ENCODE results near the gene PTPRN2. TPM values are rescaled to one million over a fixed set of nuclear protein-coding genes. Genes with fewer than 3 reads are reported as not detected.
"Not testable (repeated sequence)": the region's sequence is repeated elsewhere in the genome, so short reads cannot be mapped to it uniquely, and the experiment has no call there.

Gene PTPRN2
- polyA plus RNA-seq, 4 donors = 1.6 to 11.7 (median 4.0) TPM

DNA sequence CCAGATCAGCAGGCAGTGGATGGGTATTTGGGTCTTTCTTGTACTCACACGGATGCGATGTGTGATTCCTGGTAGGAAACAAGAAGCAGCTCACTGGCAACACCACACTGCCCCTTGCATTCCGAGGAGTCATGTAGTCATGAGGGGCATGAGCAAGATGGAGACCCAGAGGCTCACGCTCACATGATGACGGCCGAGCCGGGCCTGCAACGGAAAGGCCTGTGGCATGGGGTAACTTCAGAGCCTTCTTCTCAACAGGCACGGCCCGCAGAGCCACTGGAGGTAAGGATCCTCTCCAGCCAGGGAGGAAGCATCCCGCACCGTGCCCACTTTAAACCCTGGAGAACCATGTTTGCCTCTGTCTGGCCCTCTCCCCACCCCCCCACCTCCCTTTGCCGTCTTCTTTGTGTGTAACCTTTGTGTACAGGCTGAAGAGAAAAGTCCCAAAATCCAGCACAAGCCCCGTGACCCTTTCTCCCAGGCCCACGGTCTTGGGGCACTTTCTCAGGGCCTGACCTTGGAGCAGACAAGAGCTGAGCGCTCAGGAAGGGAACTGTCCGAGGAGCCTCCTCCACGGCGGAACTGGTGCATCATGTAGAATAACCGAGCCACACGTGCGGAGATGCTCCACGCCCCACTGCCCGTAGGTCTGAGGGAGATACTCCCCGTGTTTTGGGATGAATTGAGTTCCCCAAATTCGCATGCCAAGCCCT is 734.4 kb downstream of the PTPRN2 start:
- peaks cover 0 to 2% of the 10 kb centered on the region in 2 donors for H3K9me3 ChIP-seq (ENCODE audit: control insufficient read depth in 2 of 2, insufficient read depth in 1 of 2, low read depth in 1 of 2, low read length in 1 of 2)
- no peak for FAIRE-seq
- WGBS, 3 donors = 90 to 94% (median 93%) methylated on average over 26 of the region's 26 CpGs

DNA sequence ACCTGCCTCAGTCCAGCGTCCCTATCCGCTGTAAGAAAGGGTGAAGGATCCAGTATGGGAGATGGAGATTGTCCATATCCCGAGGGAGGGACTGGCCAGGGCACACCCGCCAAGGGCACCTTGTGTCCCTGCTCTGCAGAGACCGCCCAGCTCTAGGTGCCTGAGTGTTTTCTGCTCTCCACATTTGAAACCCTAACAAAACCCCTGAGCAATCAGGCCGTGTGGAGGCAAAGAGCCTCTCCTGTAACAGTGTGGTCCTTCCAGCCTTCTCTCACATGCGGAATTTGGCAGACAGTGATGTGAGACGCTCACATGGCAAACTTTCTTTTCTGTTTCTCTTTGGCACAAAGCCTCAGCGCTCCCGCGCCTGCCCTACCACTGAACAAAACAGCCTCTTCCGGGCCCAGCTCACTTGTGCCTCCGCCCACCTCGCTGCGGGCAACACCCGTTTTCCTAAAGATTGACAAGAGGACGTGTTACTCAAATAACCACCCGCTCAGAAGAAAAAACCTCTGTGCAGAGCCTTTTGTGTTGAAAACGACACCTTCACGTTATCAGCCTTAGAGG is 736.0 kb downstream of the PTPRN2 start:
- DNase-seq (peak; percentile 8 to 45), FAIRE-seq (no peak)
- Histone ChIP-seq H3K4me1 (ENCODE audit: control insufficient read depth in 3 of 3, insufficient read depth in 2 of 3, low read depth in 1 of 3, low read length in 2 of 3) (no peaks in the 10 kb centered on the region), H3K36me3 (ENCODE audit: control insufficient read depth in 3 of 3, insufficient read depth in 2 of 3, low read depth in 1 of 3, low read length in 3 of 3) (no peaks in the 10 kb centered on the region), H3K9me3 (ENCODE audit: control insufficient read depth in 2 of 2, insufficient read depth in 1 of 2, low read depth in 1 of 2, low read length in 1 of 2) (peaks cover 0 to 2% of the 10 kb centered on the region in 2 donors), H3K4me3 (ENCODE audit: low read depth in 1 of 3, low read length in 3 of 3) (no peak overlapping the region), H3K27ac (ENCODE audit: low read depth in 1 of 3, low read length in 2 of 3) (peak overlapping the region in 1 of 3 donors; percentile 79), H3K27me3 (ENCODE audit: control insufficient read depth in 3 of 3, insufficient read depth in 3 of 3, low read length in 3 of 3) (no peaks in the 10 kb centered on the region)
- WGBS, 3 donors = 20 to 21% (median 20%) methylated on average over 20 of the region's 20 CpGs

More for the DNA sequence above, 734.4 kb downstream of the PTPRN2 start:
- Histone ChIP-seq H3K4me3 (ENCODE audit: low read depth in 1 of 3, low read length in 3 of 3) (no peak overlapping the region), H3K36me3 (ENCODE audit: control insufficient read depth in 3 of 3, insufficient read depth in 2 of 3, low read depth in 1 of 3, low read length in 3 of 3) (no peaks in the 10 kb centered on the region), H3K27ac (ENCODE audit: low read depth in 1 of 3, low read length in 2 of 3) (no peak overlapping the region), H3K27me3 (ENCODE audit: control insufficient read depth in 3 of 3, insufficient read depth in 3 of 3, low read length in 3 of 3) (no peaks in the 10 kb centered on the region), H3K4me1 (ENCODE audit: control insufficient read depth in 3 of 3, insufficient read depth in 2 of 3, low read depth in 1 of 3, low read length in 2 of 3) (no peaks in the 10 kb centered on the region)
- no peak for DNase-seq

DNA sequence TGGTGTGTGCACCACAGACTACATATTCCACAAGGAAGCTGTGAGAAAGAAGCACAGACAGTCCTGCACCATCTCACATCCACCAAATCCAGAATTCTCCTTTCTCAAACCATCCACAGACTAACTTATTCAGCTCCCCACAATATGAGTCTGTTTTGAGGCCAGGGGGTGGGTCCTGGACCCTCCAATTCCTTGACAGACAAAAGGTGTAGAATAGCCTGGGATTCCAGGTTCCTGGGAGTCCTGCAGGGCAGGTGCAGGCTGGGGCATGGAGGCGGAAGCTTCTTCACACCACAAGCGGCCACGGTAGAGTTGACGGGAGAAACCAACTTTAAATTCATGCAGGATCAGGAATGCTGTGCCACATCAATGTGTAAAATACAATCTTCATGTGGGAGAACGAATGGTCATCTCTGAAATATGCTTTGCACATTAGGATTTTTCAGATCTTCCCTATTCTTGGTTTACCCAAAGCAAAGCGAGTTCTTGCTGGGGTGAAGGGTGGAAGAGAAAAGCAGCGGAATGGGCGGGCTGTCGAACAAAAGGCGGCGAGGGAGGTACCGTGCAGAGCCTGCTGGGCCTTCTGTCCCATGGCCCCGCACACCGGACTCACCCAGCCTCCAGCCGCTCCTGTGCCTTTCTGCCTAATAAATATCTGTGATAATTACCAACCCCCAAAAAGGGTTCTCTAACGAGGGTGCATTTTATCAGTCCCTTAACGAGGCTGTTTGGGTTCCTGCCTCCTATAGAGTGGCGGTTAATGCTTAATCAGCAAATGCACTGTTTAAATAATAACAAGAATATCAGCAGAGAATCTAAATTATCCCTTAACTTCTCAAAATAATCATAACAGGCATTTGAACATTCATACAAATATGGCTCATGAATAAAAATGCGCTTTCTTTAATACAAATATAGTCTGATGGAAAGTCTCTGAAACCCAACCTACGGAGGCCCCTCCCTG is 736.9 kb downstream of the PTPRN2 start:
- no peaks in the 10 kb centered on the region for H3K27me3 ChIP-seq (ENCODE audit: control insufficient read depth in 3 of 3, insufficient read depth in 3 of 3, low read length in 3 of 3)
- H3K27ac ChIP-seq (ENCODE audit: low read depth in 1 of 3, low read length in 2 of 3) = no peak overlapping the region
- no peak for FAIRE-seq
- H3K4me3 ChIP-seq (ENCODE audit: low read depth in 1 of 3, low read length in 3 of 3) = no peak overlapping the region
- H3K36me3 ChIP-seq (ENCODE audit: control insufficient read depth in 3 of 3, insufficient read depth in 2 of 3, low read depth in 1 of 3, low read length in 3 of 3) = no peaks in the 10 kb centered on the region
- H3K9me3 ChIP-seq (ENCODE audit: control insufficient read depth in 2 of 2, insufficient read depth in 1 of 2, low read depth in 1 of 2, low read length in 1 of 2) = peaks cover 0 to 2% of the 10 kb centered on the region in 2 donors
- no peak for DNase-seq
- no peaks in the 10 kb centered on the region for H3K4me1 ChIP-seq (ENCODE audit: control insufficient read depth in 3 of 3, insufficient read depth in 2 of 3, low read depth in 1 of 3, low read length in 2 of 3)
- WGBS, 3 donors = 81 to 88% (median 82%) methylated on average over 20 of the region's 20 CpGs

DNA sequence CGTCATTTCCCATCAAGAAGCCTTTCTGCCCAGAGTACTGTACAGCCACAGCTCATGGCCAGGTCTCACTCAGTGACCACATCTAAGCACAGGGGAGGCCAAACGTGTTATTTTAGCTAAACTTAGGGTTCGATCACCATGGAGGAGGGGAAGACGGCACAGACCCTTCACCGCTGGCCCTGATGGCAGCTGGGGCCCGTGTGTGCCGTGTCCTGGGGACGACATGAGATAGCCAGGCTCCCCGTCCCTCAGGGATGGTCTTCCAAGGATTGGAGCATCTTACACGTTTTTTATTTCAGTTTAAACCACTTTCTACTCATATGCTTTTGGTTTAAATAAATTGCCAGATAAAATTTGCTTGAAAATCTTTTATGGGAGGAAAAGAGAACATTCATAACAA is 737.9 kb downstream of the PTPRN2 start:
- Histone ChIP-seq H3K27me3 (ENCODE audit: control insufficient read depth in 3 of 3, insufficient read depth in 3 of 3, low read length in 3 of 3) (no peaks in the 10 kb centered on the region), H3K9me3 (ENCODE audit: control insufficient read depth in 2 of 2, insufficient read depth in 1 of 2, low read depth in 1 of 2, low read length in 1 of 2) (peaks cover 0 to 7% of the 10 kb centered on the region in 2 donors), H3K27ac (ENCODE audit: low read depth in 1 of 3, low read length in 2 of 3) (no peak overlapping the region), H3K36me3 (ENCODE audit: control insufficient read depth in 3 of 3, insufficient read depth in 2 of 3, low read depth in 1 of 3, low read length in 3 of 3) (no peaks in the 10 kb centered on the region), H3K4me3 (ENCODE audit: low read depth in 1 of 3, low read length in 3 of 3) (no peak overlapping the region), H3K4me1 (ENCODE audit: control insufficient read depth in 3 of 3, insufficient read depth in 2 of 3, low read depth in 1 of 3, low read length in 2 of 3) (no peaks in the 10 kb centered on the region)
- FAIRE-seq (no peak), DNase-seq (no peak)
- WGBS, 3 donors = 76 to 85% (median 78%) methylated on average over 10 of the region's 10 CpGs

DNA sequence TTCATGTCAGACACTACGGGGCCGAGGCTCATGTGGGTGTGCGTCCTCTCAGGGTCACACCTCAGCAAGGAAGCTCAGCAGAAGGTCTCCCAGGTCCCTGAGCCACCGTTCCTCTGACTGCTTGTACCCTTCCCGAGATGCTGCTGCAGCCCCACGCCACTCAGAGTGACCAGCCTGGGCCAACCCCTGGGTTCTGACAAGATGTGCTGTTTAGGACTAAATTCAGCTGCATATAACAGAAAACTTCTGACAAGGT is 738.4 kb downstream of the PTPRN2 start:
- H3K4me3 ChIP-seq (ENCODE audit: low read depth in 1 of 3, low read length in 3 of 3) = no peak overlapping the region
- DNase-seq (no peak), FAIRE-seq (no peak)
- no peaks in the 10 kb centered on the region for H3K36me3 ChIP-seq (ENCODE audit: control insufficient read depth in 3 of 3, insufficient read depth in 2 of 3, low read depth in 1 of 3, low read length in 3 of 3)
- H3K27ac ChIP-seq (ENCODE audit: low read depth in 1 of 3, low read length in 2 of 3) = no peak overlapping the region
- H3K4me1 ChIP-seq (ENCODE audit: control insufficient read depth in 3 of 3, insufficient read depth in 2 of 3, low read depth in 1 of 3, low read length in 2 of 3) = no peaks in the 10 kb centered on the region
- 72 to 80% (median 75%) methylated on average over 6 of the region's 6 CpGs for WGBS, 3 donors
- H3K27me3 ChIP-seq (ENCODE audit: control insufficient read depth in 3 of 3, insufficient read depth in 3 of 3, low read length in 3 of 3) = no peaks in the 10 kb centered on the region
- H3K9me3 ChIP-seq (ENCODE audit: control insufficient read depth in 2 of 2, insufficient read depth in 1 of 2, low read depth in 1 of 2, low read length in 1 of 2) = peaks cover 0 to 9% of the 10 kb centered on the region in 2 donors

DNA sequence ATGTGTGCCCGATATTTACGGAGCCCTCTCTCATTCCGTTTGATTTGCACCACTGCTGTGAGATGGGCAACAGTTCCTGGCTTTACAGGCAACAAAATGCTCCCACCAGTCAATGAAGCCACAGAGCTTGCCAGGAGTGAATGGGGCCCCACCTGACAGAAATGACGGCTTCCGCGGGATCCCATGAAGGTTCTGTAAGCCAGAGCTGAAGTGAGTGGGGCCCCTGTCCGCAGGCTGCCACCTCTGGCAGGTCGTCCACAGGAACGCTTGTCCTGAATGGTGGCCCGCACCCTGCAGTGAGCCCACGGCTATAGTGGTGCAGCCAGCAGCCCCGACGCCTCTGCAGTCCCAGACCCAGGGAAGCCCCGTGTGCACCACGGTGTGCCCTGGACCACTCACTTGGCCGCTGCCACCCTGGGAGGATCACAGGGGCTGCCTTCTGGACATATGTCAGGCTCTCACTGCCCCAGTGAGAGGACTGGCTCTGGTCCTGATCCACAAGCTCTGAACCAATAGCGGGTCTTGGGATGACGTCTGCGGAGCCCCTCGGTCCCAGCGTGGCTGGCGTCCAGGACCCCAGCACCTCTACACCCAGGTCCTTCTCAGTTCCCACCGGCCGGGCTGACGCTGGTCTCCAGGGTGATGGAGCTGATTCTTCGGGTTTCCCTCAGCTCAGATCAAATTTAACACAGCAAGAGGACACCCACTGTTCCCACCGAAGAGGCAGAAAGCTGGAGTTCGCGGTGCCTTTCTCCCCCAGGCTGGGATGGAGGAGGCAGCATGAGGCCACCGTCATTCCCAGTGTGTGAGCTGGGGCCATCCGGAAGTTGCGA is 738.9 kb downstream of the PTPRN2 start:
- Histone ChIP-seq H3K36me3 (ENCODE audit: control insufficient read depth in 3 of 3, insufficient read depth in 2 of 3, low read depth in 1 of 3, low read length in 3 of 3) (no peaks in the 10 kb centered on the region), H3K4me1 (ENCODE audit: control insufficient read depth in 3 of 3, insufficient read depth in 2 of 3, low read depth in 1 of 3, low read length in 2 of 3) (no peaks in the 10 kb centered on the region), H3K9me3 (ENCODE audit: control insufficient read depth in 2 of 2, insufficient read depth in 1 of 2, low read depth in 1 of 2, low read length in 1 of 2) (peaks cover 0 to 8% of the 10 kb centered on the region in 2 donors), H3K27me3 (ENCODE audit: control insufficient read depth in 3 of 3, insufficient read depth in 3 of 3, low read length in 3 of 3) (no peaks in the 10 kb centered on the region), H3K27ac (ENCODE audit: low read depth in 1 of 3, low read length in 2 of 3) (no peak overlapping the region), H3K4me3 (ENCODE audit: low read depth in 1 of 3, low read length in 3 of 3) (no peak overlapping the region)
- DNase-seq (no peak), FAIRE-seq (no peak)
- 90 to 92% (median 90%) methylated on average over 32 of the region's 32 CpGs for WGBS, 3 donors

DNA sequence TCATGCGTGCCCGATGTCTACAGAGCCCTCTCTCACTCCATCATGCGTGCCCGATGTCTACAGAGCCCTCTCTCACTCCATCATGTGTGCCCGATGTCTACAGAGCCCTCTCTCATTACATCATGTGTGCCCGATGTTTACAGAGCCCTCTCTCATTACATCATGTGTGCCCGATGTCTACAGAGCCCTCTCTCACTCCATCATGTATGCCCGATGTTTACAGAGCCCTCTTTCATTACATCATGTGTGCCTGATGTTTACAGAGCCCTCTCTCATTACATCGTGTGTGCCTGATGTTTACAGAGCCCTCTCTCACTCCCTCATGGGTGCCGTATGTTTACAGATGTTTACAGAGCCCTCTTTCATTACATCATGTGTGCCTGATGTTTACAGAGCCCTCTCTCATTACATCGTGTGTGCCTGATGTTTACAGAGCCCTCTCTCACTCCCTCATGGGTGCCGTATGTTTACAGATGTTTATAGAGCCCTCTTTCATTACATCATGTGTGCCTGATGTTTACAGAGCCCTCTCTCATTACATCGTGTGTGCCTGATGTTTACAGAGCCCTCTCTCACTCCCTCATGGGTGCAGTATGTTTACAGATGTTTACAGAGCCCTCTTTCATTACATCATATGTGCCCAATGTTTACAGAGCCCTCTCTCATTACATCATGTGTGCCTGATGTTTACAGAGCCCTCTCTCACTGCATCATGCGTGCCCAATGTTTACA is 739.7 kb downstream of the PTPRN2 start:
- not testable (repeated sequence) for FAIRE-seq; H3K27me3 ChIP-seq (ENCODE audit: control insufficient read depth in 3 of 3, insufficient read depth in 3 of 3, low read length in 3 of 3); H3K27ac ChIP-seq (ENCODE audit: low read depth in 1 of 3, low read length in 2 of 3); H3K36me3 ChIP-seq (ENCODE audit: control insufficient read depth in 3 of 3, insufficient read depth in 2 of 3, low read depth in 1 of 3, low read length in 3 of 3); H3K4me3 ChIP-seq (ENCODE audit: low read depth in 1 of 3, low read length in 3 of 3); H3K9me3 ChIP-seq (ENCODE audit: control insufficient read depth in 2 of 2, insufficient read depth in 1 of 2, low read depth in 1 of 2, low read length in 1 of 2); DNase-seq; H3K4me1 ChIP-seq (ENCODE audit: control insufficient read depth in 3 of 3, insufficient read depth in 2 of 3, low read depth in 1 of 3, low read length in 2 of 3)
- 73 to 77% (median 75%) methylated on average over 13 to 14 of the region's 14 CpGs for WGBS, 3 donors
